NCI-H2196 (cell line): ENCODE measurements around the gene TRAM1L1.

Source experiments
- DNase-seq: peaks from one replicate; lab custom pipeline; 2025; ENCODE audit not compliant: unreplicated experiment; lab: John Stamatoyannopoulos, UW

TRAM1L1 gene

GRCh38 chr4:117084866-117085701 lies at the start of gene TRAM1L1:
TRAM1L1 (minus strand) TSS chr4:117085576; CDS start chr4:117085393, 183 bp downstream.
- peak; percentile 21 for DNase-seq

GRCh38 chr4:117134386-117134785 lies 49.0 kb upstream of the TRAM1L1 start:
- no peak for DNase-seq

- no peak for DNase-seq
Observed at GRCh38 chr4:117096886-117097285, 11.5 kb upstream of the TRAM1L1 start.

GRCh38 chr4:117096462-117096861 lies 11.1 kb upstream of the TRAM1L1 start:
- no peak for DNase-seq

- no peak for DNase-seq
Observed at GRCh38 chr4:117093571-117093970, 8.2 kb upstream of the TRAM1L1 start.

GRCh38 chr4:117077760-117078159 lies 7.6 kb downstream of the TRAM1L1 start:
- no peak for DNase-seq

- DNase-seq: no peak
Observed at GRCh38 chr4:117068120-117068519, 17.3 kb downstream of the TRAM1L1 start.

GRCh38 chr4:117063961-117064696 lies 21.2 kb downstream of the TRAM1L1 start:
- no peak for DNase-seq

GRCh38 chr4:117042962-117043361 lies 42.4 kb downstream of the TRAM1L1 start:
- DNase-seq: no peak
